GM19397 (cell line): ENCODE measurements around the gene DSTYK.
A peak's percentile ranks its signal among the peaks of the same experiment; 100 is the strongest.

Experiments used
- ATAC-seq: cut with Tn5 transposase; IDR thresholded peaks from one replicate; pipeline ENCODE4 v1.9.1; 2021; ENCODE audit warnings: mild to moderate bottlenecking, moderate library complexity; ENCODE audit not compliant: unreplicated experiment

Gene DSTYK, protein sequence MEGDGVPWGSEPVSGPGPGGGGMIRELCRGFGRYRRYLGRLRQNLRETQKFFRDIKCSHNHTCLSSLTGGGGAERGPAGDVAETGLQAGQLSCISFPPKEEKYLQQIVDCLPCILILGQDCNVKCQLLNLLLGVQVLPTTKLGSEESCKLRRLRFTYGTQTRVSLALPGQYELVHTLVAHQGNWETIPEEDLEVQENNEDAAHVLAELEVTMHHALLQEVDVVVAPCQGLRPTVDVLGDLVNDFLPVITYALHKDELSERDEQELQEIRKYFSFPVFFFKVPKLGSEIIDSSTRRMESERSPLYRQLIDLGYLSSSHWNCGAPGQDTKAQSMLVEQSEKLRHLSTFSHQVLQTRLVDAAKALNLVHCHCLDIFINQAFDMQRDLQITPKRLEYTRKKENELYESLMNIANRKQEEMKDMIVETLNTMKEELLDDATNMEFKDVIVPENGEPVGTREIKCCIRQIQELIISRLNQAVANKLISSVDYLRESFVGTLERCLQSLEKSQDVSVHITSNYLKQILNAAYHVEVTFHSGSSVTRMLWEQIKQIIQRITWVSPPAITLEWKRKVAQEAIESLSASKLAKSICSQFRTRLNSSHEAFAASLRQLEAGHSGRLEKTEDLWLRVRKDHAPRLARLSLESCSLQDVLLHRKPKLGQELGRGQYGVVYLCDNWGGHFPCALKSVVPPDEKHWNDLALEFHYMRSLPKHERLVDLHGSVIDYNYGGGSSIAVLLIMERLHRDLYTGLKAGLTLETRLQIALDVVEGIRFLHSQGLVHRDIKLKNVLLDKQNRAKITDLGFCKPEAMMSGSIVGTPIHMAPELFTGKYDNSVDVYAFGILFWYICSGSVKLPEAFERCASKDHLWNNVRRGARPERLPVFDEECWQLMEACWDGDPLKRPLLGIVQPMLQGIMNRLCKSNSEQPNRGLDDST

DNA sequence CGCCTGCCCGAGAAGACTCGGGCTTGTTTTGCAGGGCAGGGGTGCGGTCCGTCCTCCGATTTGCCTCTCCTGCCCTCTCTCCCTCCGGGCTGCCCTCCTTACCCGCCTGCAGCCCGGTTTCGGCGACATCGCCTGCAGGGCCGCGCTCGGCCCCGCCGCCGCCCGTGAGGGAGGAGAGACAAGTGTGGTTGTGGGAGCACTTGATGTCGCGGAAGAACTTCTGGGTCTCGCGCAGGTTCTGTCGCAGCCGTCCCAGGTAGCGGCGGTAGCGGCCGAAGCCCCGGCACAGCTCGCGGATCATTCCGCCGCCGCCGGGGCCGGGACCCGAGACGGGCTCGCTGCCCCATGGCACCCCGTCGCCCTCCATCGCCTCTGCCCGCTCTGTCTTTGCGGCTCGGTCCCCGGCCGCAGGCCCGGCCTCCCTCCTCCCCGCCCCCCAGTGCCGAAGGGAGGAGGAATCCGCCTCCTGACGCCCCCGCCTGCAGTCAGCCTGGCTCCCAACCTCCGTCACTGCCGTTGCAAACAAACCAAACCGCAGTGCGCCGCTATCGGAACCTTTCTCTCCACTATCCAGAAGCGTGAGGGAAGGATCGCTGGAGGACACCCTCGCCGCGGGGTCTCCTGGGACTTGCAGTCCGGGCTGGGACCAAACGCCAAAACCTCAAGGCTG lies at the start of gene DSTYK:
Gene DSTYK, minus strand, starts transcription at position 534 of the 670 bp plus-strand sequence. Its CDS starts 167 bp downstream, at position 367.
- peak; percentile 77 for ATAC-seq

GRCh38 chr1:205259998-205260397 lies 48.5 kb upstream of the DSTYK start:
- ATAC-seq, result no peak

- no peak for ATAC-seq
Measured at GRCh38 chr1:205259324-205259832, 47.9 kb upstream of the DSTYK start.

DNA sequence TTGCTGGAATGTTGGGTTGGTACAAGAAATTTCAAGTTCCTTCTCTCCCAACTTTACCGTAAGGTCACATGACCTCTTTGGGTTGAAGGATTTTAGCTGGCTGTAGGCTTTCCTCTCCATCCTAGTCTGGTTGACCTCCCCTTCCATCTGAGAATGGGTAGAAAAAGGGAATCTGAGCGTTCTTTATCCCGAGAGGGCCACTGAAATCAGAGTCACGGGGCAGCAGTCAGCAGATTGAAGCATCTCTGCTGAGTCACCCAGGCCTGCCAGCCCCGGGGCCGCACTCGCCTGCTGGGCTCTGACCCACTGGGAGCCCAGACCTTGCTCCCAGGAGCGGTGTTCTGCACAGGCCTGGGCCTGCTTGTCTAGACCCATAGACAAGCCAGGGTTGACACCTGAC lies 47.2 kb upstream of the DSTYK start:
- no peak for ATAC-seq

GRCh38 chr1:205258261-205258691 lies 46.8 kb upstream of the DSTYK start:
- no peak for ATAC-seq

GRCh38 chr1:205257735-205258134 lies 46.2 kb upstream of the DSTYK start:
- no peak for ATAC-seq

DNA sequence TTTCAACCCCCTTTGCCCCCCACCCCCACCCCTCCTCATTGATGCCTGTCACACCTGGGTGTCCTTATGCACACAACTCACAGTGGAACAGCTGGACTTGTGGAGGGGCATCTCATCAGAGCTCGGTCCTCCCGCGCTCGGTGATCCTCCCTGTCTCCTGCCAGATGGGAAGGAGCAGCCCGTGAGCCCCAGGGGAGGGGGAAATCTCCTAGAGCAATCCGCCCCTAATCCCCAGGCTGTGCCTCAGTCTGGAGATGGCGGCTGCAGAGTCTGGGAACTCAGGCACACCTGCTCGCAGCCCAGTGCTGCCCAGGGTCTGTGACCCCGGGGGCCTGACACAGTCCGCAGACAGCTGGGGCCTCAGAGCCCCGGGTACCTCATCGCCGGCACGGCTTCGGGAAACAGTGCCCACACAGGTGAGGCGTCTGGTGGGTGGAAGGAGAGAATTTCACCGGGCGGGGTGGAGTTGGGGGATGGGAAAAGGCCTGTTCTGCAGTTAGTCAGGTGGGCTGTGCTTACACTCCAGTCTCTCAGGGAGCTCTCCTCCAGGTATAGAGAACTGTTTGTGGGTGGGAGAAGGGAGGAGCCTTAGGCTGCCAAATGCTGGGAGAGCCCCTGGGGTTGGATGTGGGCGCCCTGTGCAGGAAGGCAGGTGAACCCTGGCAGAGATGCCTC lies 45.6 kb upstream of the DSTYK start:
- ATAC-seq, result no peak

DNA sequence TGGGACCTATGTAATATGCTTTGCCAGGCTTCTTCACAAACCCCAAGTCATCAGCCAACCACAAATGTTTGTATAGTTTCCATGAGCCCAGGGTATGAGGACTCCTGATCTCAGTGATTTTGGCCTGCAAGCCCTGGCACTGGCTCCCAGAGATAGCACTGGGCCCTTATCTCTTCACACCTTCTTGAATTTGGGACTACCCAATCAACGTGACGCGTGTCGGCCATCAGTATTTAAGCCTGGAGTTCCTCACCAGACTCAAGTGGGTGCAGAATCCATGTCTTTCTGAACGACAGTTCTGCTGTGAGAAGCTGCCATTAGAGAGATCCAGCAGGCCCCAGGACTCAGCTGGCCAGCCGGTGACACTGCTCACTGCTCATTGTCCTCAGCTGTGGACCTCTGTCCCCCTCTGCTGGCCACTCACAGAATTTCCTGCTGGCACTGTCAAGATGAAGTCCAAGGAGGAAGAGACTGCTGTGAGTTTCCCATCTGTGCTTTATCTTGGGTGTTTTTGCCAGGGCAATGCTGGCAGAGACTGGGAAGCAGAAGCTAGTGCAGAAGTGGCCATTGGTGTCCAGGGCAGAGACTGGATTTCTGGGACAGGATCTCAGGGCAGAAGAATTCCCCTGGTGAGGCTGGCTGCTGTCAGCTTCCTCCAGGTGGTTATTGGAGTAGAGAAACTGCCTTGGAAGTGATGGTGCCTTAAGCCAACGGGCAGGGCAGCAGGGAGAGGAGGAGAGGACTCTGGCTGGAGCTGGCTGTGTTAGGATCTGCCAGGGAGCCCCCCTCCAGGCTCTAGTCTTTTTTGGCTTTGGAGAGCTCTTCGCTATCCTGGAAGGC lies 44.7 kb upstream of the DSTYK start:
- ATAC-seq, result peak; percentile 64

DNA sequence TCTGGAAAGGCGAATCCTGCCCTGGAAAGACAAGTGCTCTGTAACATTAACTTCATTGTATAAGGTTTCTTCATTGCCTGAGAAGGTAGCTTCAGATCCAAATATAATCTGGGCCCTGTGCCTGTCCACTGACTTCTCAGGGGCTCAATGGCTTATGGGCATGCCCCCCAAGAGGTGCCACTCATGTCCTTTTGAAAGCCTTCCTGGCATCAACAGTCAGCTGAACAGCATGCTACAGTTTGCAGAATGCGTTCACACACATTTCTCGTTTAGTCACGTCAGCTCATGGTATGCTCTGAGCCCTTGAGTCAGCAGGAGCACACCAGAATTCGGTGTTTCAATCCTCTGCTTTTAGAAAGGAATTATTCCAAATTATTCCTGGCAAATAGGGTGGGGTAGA lies 40.1 kb upstream of the DSTYK start:
- ATAC-seq, result no peak

GRCh38 chr1:205250699-205251098 lies 39.2 kb upstream of the DSTYK start:
- no peak for ATAC-seq

DNA sequence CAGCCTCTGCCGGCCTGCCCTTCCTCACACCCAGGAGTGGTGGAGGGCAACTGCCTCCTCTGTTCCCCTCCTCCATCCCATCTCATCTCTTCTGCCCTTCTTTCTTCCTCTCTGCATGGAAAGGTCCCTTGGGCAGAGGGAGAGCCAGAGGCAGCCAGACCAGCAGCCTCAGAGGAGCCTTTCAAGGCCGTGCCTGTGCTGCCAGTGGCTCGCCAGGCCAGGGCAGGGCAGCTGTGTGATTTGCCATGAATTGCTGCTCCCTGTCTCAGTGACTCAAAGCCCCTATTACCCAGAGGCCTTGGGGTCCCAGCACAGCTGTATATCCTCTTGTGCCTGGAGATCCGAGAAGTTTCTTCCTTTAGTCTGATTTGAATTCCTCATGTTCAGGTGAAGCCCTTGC lies 38.1 kb upstream of the DSTYK start:
- no peak for ATAC-seq

DNA sequence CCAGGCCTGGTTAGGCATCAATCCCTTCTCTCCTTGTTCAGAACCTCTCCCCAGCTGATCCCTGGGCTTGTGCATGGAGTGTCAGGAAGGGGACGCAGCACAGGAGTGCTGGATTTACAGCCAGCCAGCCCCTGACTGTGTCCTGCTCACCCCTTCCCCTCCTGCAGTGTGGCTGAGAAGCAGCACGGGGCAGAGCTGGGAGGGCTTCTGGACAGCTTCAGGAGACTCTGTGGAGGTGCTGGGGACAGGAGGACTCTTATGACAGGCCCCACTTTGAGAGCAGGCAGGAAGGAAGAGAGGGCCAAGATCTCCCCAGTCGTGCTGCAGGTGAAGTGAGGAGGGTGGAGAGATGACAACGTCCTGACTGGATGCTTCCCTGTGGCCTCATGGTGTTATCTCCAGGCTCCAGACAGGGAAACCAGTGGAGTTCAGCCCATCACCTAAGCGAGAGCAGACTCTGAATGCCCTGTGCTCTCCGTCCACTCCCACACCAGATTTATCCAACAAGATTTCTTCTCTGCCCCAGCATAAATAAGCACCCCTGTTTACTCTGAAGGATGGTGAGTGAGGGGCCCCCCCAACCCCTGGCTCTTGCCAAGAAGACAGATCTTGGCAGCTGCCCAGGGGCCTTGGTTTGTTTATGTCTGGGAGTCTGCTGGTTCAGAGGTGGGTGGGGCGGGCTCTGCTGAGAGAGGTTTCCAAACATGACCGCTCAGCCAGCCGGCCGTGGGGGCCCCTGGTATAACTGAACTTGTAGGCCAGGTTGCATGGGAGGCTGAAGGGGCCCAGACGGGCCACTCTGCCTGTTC lies 37.5 kb upstream of the DSTYK start:
- ATAC-seq, result no peak

DNA sequence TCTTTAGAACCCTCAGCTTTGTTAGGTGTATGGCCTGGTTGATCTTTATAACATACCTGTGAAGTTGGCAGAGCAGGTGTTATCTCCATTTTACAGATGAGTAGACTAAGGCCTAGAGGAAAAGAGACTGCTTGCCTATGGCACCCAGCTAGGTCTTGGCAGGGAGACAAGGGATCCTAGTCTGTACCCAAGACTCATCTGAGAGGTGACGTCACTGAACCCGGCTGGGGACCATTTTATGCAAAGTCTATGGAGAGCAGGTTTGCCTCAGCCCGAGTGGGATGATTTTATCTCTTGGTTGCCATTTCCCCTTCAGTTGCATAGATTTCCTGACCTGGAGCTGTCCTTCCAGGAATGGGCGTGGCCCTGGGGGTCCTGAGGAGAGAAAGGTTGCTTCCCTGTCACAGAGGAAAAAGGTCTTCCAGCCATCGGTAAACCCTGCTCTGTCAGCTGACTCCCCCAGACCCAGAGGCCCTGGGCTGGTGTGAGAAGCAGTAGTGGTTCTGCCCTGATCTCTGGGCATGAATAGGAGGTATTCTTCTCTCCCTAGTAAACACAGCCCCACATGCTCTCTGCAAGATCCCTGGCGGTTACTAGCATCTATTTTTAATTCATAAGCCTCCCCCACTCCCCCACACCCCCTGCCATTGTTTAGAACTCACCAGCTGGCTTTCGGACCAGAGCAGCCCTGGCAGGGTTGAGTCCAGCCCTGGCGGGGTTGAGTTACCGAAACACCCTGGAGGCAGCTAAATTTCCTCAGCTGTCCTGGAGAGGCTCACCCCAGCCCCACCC lies 35.8 kb upstream of the DSTYK start:
- no peak for ATAC-seq

GRCh38 chr1:205246351-205247119 lies 35.0 kb upstream of the DSTYK start:
- no peak for ATAC-seq

DNA sequence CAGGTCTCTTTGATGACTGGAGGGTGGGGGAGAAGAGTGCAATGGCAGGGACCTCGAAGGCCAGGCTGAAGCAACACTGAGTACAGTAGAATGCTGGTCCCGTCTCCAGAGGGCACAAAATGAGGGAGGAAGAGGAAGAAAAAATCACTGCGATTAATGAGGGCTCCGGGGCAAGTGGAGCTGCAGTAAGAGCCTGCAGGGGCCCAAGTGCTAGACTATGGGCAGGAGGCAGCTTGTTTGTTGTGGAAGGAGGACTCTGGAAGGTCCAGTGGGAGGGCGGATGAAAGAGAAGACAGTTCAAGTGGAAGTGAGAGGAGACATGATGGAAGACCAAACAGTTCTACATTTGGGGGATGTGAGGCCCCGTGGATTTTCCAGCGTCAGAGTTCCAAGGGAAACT lies 33.6 kb upstream of the DSTYK start:
- no peak for ATAC-seq

DNA sequence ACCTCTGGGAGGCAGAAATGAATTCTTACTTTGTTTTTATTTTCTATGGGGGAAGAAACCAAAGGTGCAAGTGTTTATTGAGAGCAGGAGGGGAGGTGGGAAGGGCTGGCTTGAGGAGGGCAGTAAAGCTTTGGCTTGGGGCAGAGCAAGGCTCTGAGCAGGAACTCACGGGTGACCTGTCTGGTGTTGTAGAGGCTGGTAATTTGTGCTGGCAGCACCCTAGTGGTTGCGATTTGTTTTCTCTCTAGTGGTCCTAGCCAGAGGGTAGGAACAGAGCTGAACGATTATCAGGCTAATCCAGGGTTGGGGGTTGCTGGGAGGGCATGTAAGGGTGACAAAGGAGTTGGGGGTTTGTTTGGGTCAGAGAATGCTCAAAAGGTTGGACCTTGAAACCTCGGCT lies 32.9 kb upstream of the DSTYK start:
- no peak for ATAC-seq
